ENCODE results near the gene FAF2. TPM values are rescaled to one million over a fixed set of nuclear protein-coding genes. Genes with fewer than 3 reads are reported as not detected.

Gene FAF2
- total RNA-seq, 1 experiment from 2014 or later: 44.4 TPM

DNA sequence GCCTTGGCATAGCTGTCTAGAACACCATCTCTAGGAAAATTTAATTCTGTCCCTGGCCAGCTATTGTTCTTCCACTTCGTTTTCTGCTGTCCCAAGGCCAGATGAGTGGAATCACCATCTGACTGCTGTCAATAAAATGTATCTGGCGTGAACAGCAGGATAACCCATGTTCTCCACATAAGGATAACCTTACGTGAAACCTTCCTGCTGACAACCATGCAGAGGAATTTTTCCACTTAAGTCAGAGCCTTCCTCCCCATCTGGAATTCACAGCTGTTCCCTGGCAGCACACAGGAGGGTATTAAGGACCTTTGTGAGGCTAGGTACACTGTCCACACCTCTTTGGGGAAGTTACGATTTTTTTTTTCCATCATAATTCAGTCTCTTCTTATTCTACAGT lies 60.4 kb downstream of the FAF2 start:
- Histone ChIP-seq H3K27ac (ENCODE audit: insufficient read length, low read depth, low read length) (no peak overlapping the region), H2BK15ac (ENCODE audit: low read depth, low read length) (no peak overlapping the region), H3K27me3 (ENCODE audit: insufficient read depth, low read length) (no peaks in the 10 kb centered on the region), H3K4ac (ENCODE audit: low read depth, low read length) (no peak overlapping the region), H3K4me1 (ENCODE audit: insufficient read depth, low read length) (no peaks in the 10 kb centered on the region), H3K9me3 (ENCODE audit: control insufficient read depth, low read depth, low read length) (no peaks in the 10 kb centered on the region), H2AK5ac (ENCODE audit: insufficient read length, low read length) (no peak overlapping the region), H3K56ac (ENCODE audit: insufficient read length, low read depth, low read length) (no peak overlapping the region), H2AFZ (ENCODE audit: low read length) (no peak overlapping the region), H3K79me1 (ENCODE audit: insufficient read depth, low read depth, low read length, poor library complexity, severe bottlenecking) (no peaks in the 10 kb centered on the region), H4K20me1 (ENCODE audit: control insufficient read depth, insufficient read depth, insufficient read length) (no peaks in the 10 kb centered on the region), H4K91ac (ENCODE audit: insufficient read length, low read depth, low read length) (no peak overlapping the region), H3K23ac (ENCODE audit: insufficient read length, low read depth, low read length) (no peak overlapping the region), H2BK120ac (ENCODE audit: low read depth, low read length, poor library complexity, severe bottlenecking) (no peak overlapping the region), H4K5ac (ENCODE audit: insufficient read length, low read depth, low read length) (no peak overlapping the region), H2BK12ac (ENCODE audit: insufficient read length, low read depth, low read length) (no peak overlapping the region), H3K4me2 (ENCODE audit: insufficient read depth, insufficient read length, low read length) (no peak overlapping the region), H3K18ac (ENCODE audit: insufficient read length, low read depth, low read length) (no peak overlapping the region), H4K8ac (replicated peaks; ENCODE audit: insufficient read length, low read depth, low read length) (no peak overlapping the region), H3K14ac (ENCODE audit: insufficient read depth, low read length) (no peak overlapping the region), H2BK5ac (ENCODE audit: insufficient read length, low read length) (no peak overlapping the region), H2BK20ac (ENCODE audit: low read depth, low read length, poor library complexity, severe bottlenecking) (no peak overlapping the region), H3K23me2 (ENCODE audit: insufficient read length, low read depth, low read length, poor library complexity, severe bottlenecking) (no peaks in the 10 kb centered on the region), H3T11ph (ENCODE audit: low read length) (no peak overlapping the region), H3K9ac (ENCODE audit: extremely low read depth, insufficient read length, low read length) (no peak overlapping the region), H3K79me2 (ENCODE audit: insufficient read depth, low read length) (no peaks in the 10 kb centered on the region)
- Mint-ChIP-seq H3K36me3 (ENCODE audit: insufficient read depth in 1 of 3, low read depth in 3 of 3) (peaks cover 20 to 61% (median 51%) of the 10 kb centered on the region in 3 experiments; a peak in 6 of 7 replicates), H3K27me3 (ENCODE audit: low read depth) (peaks cover under 1% of the 10 kb centered on the region; the same call in 1 of the 2 replicates), H3K9me3 (no peaks in the 10 kb centered on the region; a peak in 1 of 5 replicates), H3K27ac (no peak overlapping the region), H3K4me1 (no peaks in the 10 kb centered on the region), H3K4me3 (no peak overlapping the region)
- no CpG with 5 or more reads among the region's 4 CpGs for WGBS (ENCODE audit: extremely low coverage, insufficient read length, low lambda C conversion rate)
- DNase-seq: no peak
- TF ChIP-seq, protein P1, sequence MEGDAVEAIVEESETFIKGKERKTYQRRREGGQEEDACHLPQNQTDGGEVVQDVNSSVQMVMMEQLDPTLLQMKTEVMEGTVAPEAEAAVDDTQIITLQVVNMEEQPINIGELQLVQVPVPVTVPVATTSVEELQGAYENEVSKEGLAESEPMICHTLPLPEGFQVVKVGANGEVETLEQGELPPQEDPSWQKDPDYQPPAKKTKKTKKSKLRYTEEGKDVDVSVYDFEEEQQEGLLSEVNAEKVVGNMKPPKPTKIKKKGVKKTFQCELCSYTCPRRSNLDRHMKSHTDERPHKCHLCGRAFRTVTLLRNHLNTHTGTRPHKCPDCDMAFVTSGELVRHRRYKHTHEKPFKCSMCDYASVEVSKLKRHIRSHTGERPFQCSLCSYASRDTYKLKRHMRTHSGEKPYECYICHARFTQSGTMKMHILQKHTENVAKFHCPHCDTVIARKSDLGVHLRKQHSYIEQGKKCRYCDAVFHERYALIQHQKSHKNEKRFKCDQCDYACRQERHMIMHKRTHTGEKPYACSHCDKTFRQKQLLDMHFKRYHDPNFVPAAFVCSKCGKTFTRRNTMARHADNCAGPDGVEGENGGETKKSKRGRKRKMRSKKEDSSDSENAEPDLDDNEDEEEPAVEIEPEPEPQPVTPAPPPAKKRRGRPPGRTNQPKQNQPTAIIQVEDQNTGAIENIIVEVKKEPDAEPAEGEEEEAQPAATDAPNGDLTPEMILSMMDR (conservative IDR thresholded peaks at IDR 0.05): no peak

Data from H9 (cell line).